AG04450 (cell line): ENCODE data around the gene ZFYVE1. TPM values are rescaled to one million over a fixed set of nuclear protein-coding genes. Genes with fewer than 3 reads are reported as not detected.
"Not testable (repeated sequence)": the region's sequence is repeated elsewhere in the genome, so short reads cannot be mapped to it uniquely, and the experiment has no call there.

Experiments used
- CTCF ChIA-PET: fragments of 300-600, 350-600 bp; formaldehyde crosslinking; extraction: SDS; loops from one replicate; lab custom pipeline; 2022; ENCODE audit warnings: antibody characterized with exemption, inconsistent platforms; lab: Charles Lee
- POLR2A ChIA-PET: fragments of 350-600 bp; formaldehyde crosslinking; extraction: SDS; loops from one replicate; lab custom pipeline; 2021; ENCODE audit warnings: antibody characterized with exemption, inconsistent platforms; lab: Yijun Ruan, JAX
- DNase-seq: peaks from one replicate; pipeline ENCODE4 v3.0.0-alpha.2; 2011; ENCODE audit warnings: low read depth, low spot score
- H3K27ac ChIP-seq: one replicate; pipeline ENCODE4 v1.5.1; 2012; ENCODE audit warnings: low read depth, low read length, control low read depth
- H3K27me3 ChIP-seq: one replicate; pipeline ENCODE4 v1.6.0; 2012; ENCODE audit warnings: low read length; ENCODE audit not compliant: control insufficient read depth, insufficient read depth
- H3K4me3 ChIP-seq: 2 replicates; pipeline ENCODE4 v1.5.1; 2011; ENCODE audit warnings: mild to moderate bottlenecking, low read depth, low read length, control low read depth
- H3K9me3 ChIP-seq: 2 replicates; pipeline ENCODE4 v1.5.1; 2012; ENCODE audit warnings: low read length; ENCODE audit not compliant: control insufficient read depth, insufficient read depth
- polyA plus RNA-seq: library from polyadenylated mRNA; depleted of rRNA; stranded (reverse); fragments of >200 nt; gene quantifications from 2 replicates; pipeline ENCODE4 v1.2.3, GENCODE V29; 2011
- TF ChIP-seq, protein P1 (sequence below): IDR thresholded peaks from 2 replicates; pipeline ENCODE4 v1.5.1; 2011; ENCODE audit warnings: low read depth, low read length, control low read depth, inconsistent platforms

The ZFYVE1 gene
- polyA plus RNA-seq, 1 experiment = 27.4 TPM

DNA sequence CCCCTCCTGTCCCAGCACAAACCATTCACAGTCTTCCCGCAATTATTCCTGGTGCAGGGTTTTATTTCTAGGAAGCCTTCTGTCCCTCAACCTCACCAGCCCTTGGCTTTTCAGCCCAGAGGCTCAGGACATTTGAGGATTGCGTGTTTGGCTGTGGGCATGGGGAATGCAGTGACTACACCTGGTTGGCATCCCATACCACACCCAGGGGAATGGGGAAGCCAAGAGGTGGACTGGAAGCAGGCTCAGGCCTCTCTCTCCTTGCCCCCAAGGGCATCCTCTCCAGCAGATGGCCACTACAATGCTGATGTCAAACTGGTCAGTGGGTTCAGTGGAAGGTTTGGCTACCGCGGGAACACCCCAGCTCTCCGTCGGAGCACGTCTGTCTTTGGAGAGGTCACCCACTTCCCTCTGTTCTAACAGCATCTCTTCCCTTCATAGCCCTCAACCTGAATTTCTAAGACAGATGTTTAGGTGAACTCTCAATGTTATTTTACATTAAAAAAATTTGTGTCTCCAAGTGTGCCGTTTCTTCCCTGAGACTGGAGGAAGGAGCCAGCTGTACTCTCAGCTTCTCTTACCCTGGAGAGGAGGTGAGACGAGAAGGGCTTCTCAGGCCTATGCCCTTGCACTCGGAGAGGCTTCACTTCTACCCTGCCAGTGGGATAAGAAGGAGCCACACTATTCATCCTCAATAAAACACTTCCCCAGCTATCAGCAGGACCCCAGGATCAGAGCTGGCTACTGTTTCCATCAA lies 65.1 kb downstream of the ZFYVE1 start:
- H3K9me3 ChIP-seq = no peaks in the 10 kb centered on the region
- no peak overlapping the region for H3K4me3 ChIP-seq
- DNase-seq = no peak
- no peaks in the 10 kb centered on the region for H3K27me3 ChIP-seq
- ChIA-PET POLR2A (interaction anchor here (0.5 to 0.8 kb wide), 3 partner anchors 15 to 133 kb away, joined by 3 to 9 read pairs (median 4); no protein-coding TSS in a partner anchor), CTCF (interaction anchor here (0.6 to 2.2 kb wide), 6 partner anchors 12 to 448 kb away, joined by 3 to 10 read pairs (median 6); no protein-coding TSS in a partner anchor)
- TF ChIP-seq, protein P1, sequence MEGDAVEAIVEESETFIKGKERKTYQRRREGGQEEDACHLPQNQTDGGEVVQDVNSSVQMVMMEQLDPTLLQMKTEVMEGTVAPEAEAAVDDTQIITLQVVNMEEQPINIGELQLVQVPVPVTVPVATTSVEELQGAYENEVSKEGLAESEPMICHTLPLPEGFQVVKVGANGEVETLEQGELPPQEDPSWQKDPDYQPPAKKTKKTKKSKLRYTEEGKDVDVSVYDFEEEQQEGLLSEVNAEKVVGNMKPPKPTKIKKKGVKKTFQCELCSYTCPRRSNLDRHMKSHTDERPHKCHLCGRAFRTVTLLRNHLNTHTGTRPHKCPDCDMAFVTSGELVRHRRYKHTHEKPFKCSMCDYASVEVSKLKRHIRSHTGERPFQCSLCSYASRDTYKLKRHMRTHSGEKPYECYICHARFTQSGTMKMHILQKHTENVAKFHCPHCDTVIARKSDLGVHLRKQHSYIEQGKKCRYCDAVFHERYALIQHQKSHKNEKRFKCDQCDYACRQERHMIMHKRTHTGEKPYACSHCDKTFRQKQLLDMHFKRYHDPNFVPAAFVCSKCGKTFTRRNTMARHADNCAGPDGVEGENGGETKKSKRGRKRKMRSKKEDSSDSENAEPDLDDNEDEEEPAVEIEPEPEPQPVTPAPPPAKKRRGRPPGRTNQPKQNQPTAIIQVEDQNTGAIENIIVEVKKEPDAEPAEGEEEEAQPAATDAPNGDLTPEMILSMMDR = no peak
- peak overlapping the region; percentile 39 for H3K27ac ChIP-seq

DNA sequence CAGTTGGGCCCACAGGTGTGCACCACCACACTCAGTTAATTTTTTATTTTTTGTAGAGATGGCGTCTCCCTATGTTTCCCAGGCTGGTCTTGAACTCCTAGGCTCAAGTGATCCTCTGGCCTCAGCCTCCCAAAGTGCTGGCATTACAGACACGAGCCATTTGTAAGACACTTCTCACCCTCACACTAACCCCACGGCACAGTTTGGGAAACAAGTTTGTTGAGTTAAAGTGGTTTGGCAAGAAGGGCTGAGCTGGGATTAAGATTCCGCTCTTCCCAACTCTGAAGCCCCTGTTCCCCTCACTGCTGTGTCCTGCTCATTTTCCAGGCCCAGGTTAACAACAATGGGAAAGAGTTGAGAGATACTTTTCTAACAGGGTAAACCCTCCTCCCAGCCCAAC lies 65.9 kb downstream of the ZFYVE1 start:
- H3K4me3 ChIP-seq, POLR2A ChIA-PET, H3K9me3 ChIP-seq, H3K27ac ChIP-seq, DNase-seq, H3K27me3 ChIP-seq: not testable (repeated sequence)
- CTCF ChIA-PET = interaction anchor here (2.2 kb wide), 1 partner anchor 12 kb away, joined by 9 read pairs; no protein-coding TSS in a partner anchor

DNA sequence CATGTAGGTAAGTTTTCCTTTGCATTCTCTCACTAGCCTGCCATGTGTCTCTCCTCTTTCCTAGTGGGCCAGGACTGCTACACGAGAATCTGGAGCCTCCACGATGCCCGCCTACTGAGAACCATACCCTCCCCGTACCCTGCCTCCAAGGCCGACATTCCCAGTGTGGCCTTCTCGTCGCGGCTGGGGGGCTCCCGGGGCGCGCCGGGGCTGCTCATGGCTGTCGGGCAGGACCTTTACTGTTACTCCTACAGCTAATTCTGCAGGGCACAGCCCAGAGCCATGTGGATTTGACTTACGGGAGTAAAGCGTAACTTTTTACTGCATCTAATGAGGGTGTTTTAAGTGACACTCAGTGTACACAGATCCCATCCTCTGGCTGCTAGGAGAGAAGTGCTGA lies 68.4 kb downstream of the ZFYVE1 start:
- H3K27me3 ChIP-seq = no peaks in the 10 kb centered on the region
- TF ChIP-seq, protein P1 = no peak
- H3K27ac ChIP-seq = no peak overlapping the region
- no peak for DNase-seq
- no peaks in the 10 kb centered on the region for H3K9me3 ChIP-seq
- ChIA-PET CTCF (interaction anchor here (1.3 to 2.6 kb wide), 2 partner anchors 10 to 444 kb away, joined by 8 to 14 read pairs; no protein-coding TSS in a partner anchor), POLR2A (no interaction called here)
- H3K4me3 ChIP-seq = no peak overlapping the region

DNA sequence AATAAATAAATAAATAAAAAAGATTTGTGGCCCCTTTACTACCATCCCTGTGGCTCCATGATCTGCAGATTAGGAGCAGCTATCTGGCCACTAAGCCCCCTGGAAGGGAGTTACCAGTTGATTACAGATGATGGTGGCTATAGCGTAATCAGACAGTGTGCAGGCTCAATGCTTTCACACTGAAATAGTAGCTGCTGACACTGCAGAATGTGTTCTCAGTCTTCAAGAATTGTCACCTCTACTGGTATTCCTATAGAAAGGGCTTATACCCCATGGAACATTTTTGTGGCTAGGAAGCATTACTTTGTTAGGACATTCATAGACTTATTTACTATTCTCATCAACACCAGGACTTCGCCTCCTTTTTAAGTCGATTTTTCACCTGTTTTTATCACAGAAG lies 69.7 kb downstream of the ZFYVE1 start:
- POLR2A ChIA-PET = interaction anchor here (0.6 kb wide), 1 partner anchor 146 kb away, joined by 3 read pairs; no protein-coding TSS in a partner anchor
- Histone ChIP-seq H3K27ac (no peak overlapping the region), H3K27me3 (no peaks in the 10 kb centered on the region), H3K4me3 (no peak overlapping the region), H3K9me3 (no peaks in the 10 kb centered on the region)
- TF ChIP-seq, protein P1 = no peak
- CTCF ChIA-PET = interaction anchor here (0.7 to 2.6 kb wide), 3 partner anchors 8 to 443 kb away, joined by 3 to 14 read pairs (median 8); no protein-coding TSS in a partner anchor
- DNase-seq = no peak

DNA sequence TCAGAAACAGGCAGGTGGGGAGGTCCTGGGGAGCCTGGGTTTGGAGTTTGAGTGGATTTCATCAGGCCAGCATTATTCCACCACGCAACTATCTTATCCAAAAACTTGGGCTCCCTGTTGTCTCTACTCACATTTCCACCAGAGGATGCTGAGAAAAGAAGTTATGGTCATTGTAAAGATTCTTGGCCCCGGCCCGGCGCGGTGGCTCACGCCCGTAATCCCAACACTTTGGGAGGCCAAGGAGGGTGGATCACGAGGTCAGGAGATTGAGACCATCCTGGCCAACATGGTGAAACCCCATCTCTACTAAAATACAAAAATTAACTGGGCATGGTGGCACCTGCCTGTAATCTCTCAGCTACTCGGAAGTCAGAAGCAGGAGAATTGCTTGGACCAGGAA lies 70.2 kb downstream of the ZFYVE1 start:
- POLR2A ChIA-PET, H3K4me3 ChIP-seq, H3K9me3 ChIP-seq, H3K27me3 ChIP-seq, H3K27ac ChIP-seq, DNase-seq: not testable (repeated sequence)
- CTCF ChIA-PET = interaction anchor here (2.6 kb wide), 1 partner anchor 8 kb away, joined by 14 read pairs; no protein-coding TSS in a partner anchor

DNA sequence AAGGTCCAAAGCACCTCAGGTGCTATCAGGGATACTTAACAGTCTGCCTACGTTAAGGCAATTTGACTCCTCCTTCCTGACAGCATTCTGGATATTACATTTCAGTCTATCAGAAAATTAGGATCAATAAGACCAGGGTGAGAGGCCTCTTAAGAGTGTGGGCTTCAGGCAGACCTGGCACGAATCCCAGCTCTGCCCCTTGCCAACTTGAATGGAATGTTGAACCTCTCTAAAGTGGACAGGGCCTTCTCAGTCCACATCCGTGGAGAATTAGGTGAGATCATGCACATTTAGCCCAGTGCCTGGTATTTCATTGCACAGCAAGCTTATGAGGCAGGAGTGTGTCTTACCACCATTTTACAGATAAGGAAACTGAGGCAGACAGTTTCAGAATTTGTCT lies 74.7 kb downstream of the ZFYVE1 start:
- POLR2A ChIA-PET = no interaction called here
- H3K4me3 ChIP-seq = no peak overlapping the region
- CTCF ChIA-PET = interaction anchor here (1.0 to 6.8 kb wide), 2 partner anchors 46 to 438 kb away, joined by 3 to 479 read pairs; no protein-coding TSS in a partner anchor

More for the DNA sequence above, 74.7 kb downstream of the ZFYVE1 start:
- TF ChIP-seq, protein P1 = no peak
- no peaks in the 10 kb centered on the region for H3K27me3 ChIP-seq
- no peaks in the 10 kb centered on the region for H3K9me3 ChIP-seq
- DNase-seq = no peak
- H3K27ac ChIP-seq = no peak overlapping the region
